ENCODE data around the gene PRDX2.

DNA sequence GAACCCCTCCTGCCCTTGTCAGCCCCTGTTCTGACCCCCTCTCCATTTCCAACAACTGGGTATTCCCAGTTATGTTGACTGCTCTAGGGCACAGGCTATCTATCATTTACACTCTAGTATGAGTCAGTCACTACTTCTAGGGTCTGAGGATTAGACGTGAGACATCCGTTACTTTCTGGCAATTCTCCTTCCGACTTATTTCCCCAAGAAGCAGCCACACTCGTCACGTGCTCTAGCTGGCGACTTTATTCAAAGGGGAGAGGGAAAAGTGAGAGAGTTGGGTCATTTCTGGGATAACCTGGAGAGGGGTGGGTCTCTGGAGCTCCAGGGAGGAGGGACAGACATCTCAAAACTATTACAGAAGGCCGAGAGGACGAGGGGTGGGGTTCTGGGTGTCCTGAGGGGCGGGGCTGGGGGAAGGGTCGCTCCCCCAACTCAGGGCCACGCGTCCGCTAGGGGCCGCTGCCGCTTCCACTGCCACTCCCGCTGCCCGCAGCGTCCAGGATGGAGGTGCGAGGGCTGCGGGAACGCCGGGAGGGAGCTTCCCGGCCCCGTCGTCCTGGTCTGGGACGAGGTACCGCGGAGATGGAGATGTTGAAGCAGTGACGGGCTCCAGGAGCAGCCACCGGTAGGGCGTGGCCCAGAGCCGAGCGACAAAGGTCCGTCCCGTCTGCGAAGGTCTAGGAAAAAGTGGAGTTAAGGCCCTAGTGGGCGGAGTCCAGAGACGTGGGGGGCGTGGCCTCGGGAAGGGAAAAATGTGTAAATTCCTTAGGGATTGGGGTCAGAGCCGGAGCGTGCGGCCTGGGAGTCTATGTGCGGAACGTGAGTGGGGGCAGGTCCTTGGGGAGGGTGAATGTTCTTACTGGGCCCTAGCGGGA lies 23.9 kb upstream of the PRDX2 start:
- TF ChIP-seq CTCF (IDR thresholded peaks at IDR 0.05), result peak; percentile 48
- no peak for TF ChIP-seq REST (IDR thresholded peaks at IDR 0.05; ENCODE audit: low read depth, low read length)
- peak; percentile 50 for TF ChIP-seq MAX (IDR thresholded peaks at IDR 0.05; ENCODE audit: low read depth)
- TF ChIP-seq POLR2AphosphoS5 (IDR thresholded peaks at IDR 0.05; ENCODE audit: low read depth, low read length), result no peak
- TF ChIP-seq TAF1 (IDR thresholded peaks at IDR 0.05; ENCODE audit: borderline replicate concordance, low read depth, low read length), result no peak
- no peak for TF ChIP-seq EP300 (IDR thresholded peaks at IDR 0.05; ENCODE audit: borderline replicate concordance in 1 of 2, low read depth in 1 of 2, low read length in 1 of 2)
- TF ChIP-seq YY1 (IDR thresholded peaks at IDR 0.05; ENCODE audit: low read depth), result no peak
- TF ChIP-seq ZBTB33 (IDR thresholded peaks at IDR 0.05; ENCODE audit: borderline replicate concordance, low read depth), result no peak
